ENCODE data around the gene USP3. TPM values are rescaled to one million over a fixed set of nuclear protein-coding genes. Genes with fewer than 3 reads are reported as not detected.

USP3 gene
- total and polyA plus RNA-seq, 2 of the 13 experiments (the other 11 are each of a cell fraction or from before 2014, with no cell fraction given) = 14.3 to 61.2 TPM

- no peak for TF ChIP-seq PCBP2 (optimal IDR thresholded peaks at IDR 0.05; ENCODE audit: low read depth, low read length, poor library complexity, severe bottlenecking)
- no peak for TF ChIP-seq ZNF639 (CRISPR knock-in tag; conservative IDR thresholded peaks at IDR 0.05)
- TF ChIP-seq GLI4 (CRISPR knock-in tag; IDR thresholded peaks at IDR 0.05; ENCODE audit: borderline replicate concordance) = no peak
- no peak for TF ChIP-seq ZSCAN20 (CRISPR knock-in tag; IDR thresholded peaks at IDR 0.05; ENCODE audit: borderline replicate concordance)
- no peak for TF ChIP-seq ZMYM3 (CRISPR knock-in tag; IDR thresholded peaks at IDR 0.05)
- no peak for TF ChIP-seq NPAS2 (CRISPR knock-in tag; IDR thresholded peaks at IDR 0.05; ENCODE audit: borderline replicate concordance)
- no peak for TF ChIP-seq IKZF1 (IDR thresholded peaks at IDR 0.05)
- TF ChIP-seq ZNF282 (IDR thresholded peaks at IDR 0.05; ENCODE audit: partially characterized antibody) = no peak
- TF ChIP-seq NFATC3 (CRISPR knock-in tag; IDR thresholded peaks at IDR 0.05) = no peak
- no peak for TF ChIP-seq ZNF567 (CRISPR knock-in tag; IDR thresholded peaks at IDR 0.05; ENCODE audit: borderline replicate concordance)
- no peak for TF ChIP-seq ZNF362 (CRISPR knock-in tag; IDR thresholded peaks at IDR 0.05; ENCODE audit: borderline replicate concordance)
- TF ChIP-seq E2F5 (CRISPR knock-in tag; conservative IDR thresholded peaks at IDR 0.05) = no peak
- no peak for TF ChIP-seq SRSF1 (optimal IDR thresholded peaks at IDR 0.05; ENCODE audit: low read depth, low read length)
- TF ChIP-seq EZH2 (conservative IDR thresholded peaks at IDR 0.05; ENCODE audit: low read depth, low read length) = no peak
- TF ChIP-seq RBFOX2 (IDR thresholded peaks at IDR 0.05; ENCODE audit: low read depth, low read length) = no peak
- TF ChIP-seq ZNF10 (CRISPR knock-in tag; IDR thresholded peaks at IDR 0.05; ENCODE audit: borderline replicate concordance, low read depth) = no peak
- no peak for TF ChIP-seq ZNF512 (CRISPR knock-in tag; IDR thresholded peaks at IDR 0.05)
- no peak for TF ChIP-seq HIVEP1 (CRISPR knock-in tag; IDR thresholded peaks at IDR 0.05)
- no peak for TF ChIP-seq SUZ12 (IDR thresholded peaks at IDR 0.05; ENCODE audit: low read depth, low read length)
- no peak for TF ChIP-seq ZNF331 (CRISPR knock-in tag; IDR thresholded peaks at IDR 0.05)
- no peak for TF ChIP-seq JARID2 (CRISPR knock-in tag; IDR thresholded peaks at IDR 0.05; ENCODE audit: insufficient replicate concordance)
Measured at GRCh38 chr15:63503739-63504246, 600 bp upstream of the USP3 start (continued).

Measured in HepG2 (cell line).